ENCODE measurements around the gene AMOTL1.
A peak's percentile ranks its signal among the peaks of the same experiment; 100 is the strongest.

The AMOTL1 gene

GRCh38 chr11:94767701-94768601 is at the start of gene AMOTL1:
TSS of gene AMOTL1 (plus strand) at chr11:94768356. CDS start at chr11:94768512, 156 bp downstream.
- DNase-seq (ENCODE audit: low read depth in 4 of 4, low spot score in 1 of 4): peak in 2 of 4 experiments; percentile 1 to 13

DNA sequence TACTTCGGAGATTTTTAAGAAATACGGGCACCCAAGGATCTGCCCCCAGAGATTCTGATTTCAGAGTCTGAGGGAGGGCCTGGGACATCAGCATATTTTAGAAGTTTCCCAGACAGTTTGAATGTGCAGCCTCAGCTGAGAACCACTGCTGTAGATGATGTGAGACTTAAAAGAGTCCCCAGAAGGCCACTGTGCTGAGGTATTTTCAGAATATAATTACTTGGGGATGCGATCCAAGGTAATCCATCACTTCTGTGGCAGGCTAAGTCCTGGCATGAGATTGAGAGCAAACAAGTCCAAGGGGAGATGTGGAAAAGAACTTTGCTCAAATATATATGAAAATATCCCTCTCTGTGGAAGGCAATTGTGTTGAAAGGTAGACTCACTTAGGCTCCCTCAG is 48.3 kb upstream of the AMOTL1 start:
- DNase-seq (ENCODE audit: low read depth in 4 of 4, low spot score in 1 of 4): no peak

DNA sequence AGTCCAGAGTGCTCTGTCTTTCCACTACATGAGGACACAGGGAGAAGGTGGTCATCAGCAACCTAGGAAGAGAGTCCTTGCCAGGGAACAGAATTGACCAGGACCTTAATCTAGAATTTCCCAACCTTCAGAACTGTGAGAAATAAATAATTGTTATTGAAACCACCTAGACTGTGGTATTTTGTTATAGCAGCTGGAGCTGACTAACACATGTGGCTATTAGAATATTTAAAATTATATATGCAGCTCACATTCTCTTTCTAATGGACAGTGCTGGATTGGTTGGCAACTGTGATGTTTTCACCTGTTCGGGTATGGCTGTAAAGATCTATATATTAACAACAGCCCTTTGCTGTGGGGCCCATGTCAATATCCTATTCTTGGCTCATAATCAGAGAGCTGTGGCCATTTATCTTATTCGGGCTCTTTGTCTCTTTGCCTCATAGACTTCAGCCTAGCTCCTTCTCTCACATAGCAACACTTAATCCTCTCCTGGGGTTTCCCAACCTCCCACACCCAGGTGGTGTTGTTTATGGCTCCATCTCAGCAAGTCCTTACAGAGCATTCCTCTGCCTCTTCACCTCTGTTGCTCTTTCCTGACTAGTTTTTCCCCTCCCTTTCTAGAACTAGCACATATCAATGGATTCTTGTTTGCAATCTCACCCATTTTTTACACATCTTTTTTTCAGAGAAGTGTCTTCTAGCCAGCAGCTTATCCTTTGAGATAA is 46.4 kb upstream of the AMOTL1 start:
- DNase-seq (ENCODE audit: low read depth in 4 of 4, low spot score in 1 of 4): no peak

DNA sequence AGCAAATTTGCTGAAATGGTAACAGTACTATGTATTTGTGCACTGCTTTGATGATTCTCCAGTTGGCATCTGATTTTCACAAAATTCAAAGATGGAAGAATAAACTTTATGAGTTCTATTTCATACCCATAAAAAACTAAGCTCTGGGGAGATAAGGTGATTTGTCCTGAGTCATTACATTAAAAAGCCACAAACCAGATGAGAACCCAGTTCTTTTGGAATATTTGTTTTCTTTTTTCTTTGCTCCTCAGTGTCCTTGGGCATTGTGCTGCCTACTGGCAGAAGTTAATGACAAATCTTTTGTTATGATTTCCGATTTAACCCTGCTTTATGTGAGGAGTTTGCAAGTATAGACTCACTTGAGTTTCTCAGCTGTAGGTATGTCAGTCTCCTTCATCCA is 45.4 kb upstream of the AMOTL1 start:
- no peak for DNase-seq (ENCODE audit: low read depth in 4 of 4, low spot score in 1 of 4)

DNA sequence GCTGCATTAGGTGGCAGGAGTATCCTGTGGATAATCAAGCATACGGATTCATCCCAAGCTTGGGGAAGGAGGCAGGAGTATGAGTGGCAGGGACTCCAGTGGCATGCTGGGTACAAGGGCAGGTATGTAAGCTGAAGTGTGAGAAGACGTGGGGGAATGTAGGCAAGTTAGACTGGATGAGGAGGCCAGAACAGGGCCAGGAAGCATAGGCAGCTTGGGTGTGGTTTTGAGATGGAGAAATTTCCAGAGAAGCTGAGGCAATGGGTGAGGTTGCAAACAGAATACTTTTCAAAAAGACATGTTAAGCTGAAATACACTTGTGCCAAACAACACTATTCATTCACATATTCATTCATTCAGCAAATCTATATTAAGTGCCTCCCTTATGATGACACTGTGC is 43.1 kb upstream of the AMOTL1 start:
- DNase-seq (ENCODE audit: low read depth in 4 of 4, low spot score in 1 of 4): no peak

DNA sequence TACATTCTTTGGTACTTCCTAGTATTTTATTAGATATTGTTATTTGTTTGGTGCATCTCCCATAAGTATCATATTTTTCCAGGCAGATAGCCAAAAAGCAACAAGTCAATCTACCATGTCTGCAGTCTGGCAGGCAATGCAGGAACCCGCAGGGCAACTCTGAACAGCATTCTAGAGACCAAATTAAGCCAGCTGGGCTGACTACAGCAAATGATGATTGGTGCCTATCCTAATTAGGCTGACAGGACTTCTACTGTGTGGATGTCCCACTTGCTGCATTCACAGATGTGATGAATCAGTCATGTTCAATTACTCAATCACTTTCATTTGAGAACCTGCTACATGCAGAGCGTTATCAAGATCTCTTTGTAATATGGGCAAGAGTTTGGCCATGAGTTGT is 40.3 kb upstream of the AMOTL1 start:
- no peak for DNase-seq (ENCODE audit: low read depth in 4 of 4, low spot score in 1 of 4)

DNA sequence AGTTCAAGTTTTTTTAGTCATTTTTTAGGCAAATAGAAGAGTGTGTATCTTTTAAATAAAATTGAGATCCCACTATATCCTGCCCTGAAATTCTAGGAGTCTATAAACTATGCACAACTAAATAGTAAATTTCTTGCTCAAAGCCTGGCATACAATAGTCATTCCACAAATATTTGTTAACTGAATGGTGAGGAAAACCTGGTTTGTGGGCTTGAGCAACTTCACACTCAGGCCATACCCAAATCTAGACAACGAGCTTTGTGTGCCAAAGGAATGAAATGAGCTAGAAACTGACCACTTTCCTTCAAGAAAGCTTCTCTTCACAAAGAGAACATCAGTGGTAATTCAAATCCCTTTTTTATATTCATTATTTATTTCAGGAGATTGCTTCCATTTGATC is 39.6 kb upstream of the AMOTL1 start:
- DNase-seq (ENCODE audit: low read depth in 4 of 4, low spot score in 1 of 4): no peak

DNA sequence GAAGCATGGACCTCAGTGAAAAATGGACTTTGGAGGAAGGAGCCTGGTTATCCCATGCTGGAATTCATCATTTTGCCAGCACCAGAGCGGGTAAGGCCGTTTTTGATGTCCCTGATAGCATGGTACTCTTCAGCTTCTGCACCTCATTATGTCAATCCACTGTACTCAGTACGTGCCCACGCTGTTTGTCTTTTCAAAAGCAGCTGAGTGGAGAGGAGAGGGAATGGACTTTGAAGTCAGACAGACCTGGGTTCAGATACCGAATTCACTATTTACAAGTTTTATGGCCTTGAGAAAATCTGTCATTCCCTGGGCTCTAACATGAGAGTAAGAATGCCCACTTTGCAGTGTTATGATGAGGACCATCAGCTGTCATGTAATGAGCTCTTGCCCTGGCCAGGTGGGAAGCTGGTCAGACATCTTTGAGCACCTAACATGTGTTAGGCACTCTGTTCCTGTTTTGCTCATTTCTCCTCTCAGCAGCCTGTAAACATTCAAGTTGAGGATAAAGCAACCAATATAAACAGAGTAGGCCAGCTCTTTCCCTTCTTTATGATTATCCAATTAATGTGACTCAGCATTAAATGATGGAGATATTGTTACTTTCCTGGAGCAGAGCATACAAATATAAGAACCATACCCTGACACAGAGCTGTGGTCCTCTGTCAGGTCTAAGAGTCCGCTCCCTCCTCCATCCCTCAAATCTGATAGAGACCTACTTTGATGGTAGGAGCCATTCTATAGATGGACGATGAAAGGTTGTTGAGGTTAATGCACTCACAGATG is 39.0 kb upstream of the AMOTL1 start:
- DNase-seq (ENCODE audit: low read depth in 4 of 4, low spot score in 1 of 4): no peak

- DNase-seq (ENCODE audit: low read depth in 4 of 4, low spot score in 1 of 4): no peak
Measured at GRCh38 chr11:94730153-94730552, 38.0 kb upstream of the AMOTL1 start.

DNA sequence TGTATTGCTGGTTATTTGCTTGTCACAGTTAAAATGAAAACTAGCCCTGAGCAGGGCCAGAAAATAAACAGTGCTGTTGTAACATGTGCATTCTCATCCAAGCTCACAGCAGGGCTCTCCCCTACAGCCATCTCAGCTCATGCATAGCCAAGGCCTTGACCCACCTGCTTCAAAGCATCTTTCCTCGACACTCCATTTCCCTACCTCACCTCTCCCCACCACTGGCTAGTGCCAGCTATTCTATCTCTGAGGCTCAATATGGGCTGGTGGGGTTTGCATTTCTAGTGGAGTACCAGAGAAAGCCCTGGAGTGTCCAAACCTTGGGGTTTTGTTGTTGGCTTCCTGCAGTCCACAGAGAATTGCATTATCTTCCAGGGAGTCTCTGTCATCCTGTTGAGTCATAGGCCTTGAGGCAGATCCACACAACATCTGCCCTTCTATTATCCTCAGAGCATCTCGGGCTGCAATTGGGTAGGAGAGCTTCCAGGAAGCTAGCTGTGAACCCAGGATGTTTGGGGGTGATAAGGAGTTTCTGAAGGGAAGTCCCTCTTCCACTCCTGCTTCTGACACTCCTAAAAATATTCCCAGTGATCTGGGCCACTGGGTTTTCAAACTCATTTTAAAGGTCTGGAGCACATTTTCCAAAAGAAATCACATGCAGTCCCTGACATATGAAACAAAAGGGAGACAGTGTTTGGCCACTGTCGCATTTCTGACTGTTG is 36.1 kb upstream of the AMOTL1 start:
- DNase-seq (ENCODE audit: low read depth in 4 of 4, low spot score in 1 of 4): no peak

- no peak for DNase-seq (ENCODE audit: low read depth in 4 of 4, low spot score in 1 of 4)
Measured at GRCh38 chr11:94732617-94733281, 35.4 kb upstream of the AMOTL1 start.

DNA sequence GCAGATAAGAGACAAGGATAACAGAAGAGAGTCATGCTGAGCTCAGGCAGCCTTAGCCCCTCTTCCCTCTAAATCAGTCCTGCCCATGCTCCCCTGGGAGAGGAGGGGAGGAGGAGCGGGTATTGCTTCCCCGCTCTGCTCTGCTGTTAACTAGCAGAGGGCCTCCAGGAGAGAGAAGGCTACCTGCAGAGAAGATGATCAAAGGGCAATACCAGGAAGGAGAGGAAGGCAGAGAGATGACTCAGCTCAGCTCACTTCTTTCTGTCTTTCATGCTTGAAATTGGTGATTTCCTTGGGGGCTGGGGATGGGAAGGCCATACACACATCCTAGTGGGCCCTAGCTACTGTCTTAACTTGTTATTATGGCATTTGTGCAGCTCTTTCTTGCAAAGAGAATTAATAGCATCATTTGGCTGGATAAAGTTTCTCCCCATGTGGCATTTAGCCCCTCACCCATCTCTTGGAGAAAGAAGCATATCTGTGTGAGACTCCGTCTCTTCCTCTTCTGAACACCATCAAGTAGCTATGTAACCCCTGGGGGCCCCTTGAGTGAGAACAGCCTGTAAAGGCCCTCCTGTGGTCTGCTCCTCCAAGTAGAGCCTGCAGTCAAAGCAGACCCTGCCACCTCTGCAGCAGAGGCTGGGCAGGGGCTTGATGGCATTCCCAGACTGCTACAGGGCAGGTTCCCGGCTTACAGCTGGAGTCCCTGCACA is 33.4 kb upstream of the AMOTL1 start:
- DNase-seq (ENCODE audit: low read depth in 4 of 4, low spot score in 1 of 4): no peak

DNA sequence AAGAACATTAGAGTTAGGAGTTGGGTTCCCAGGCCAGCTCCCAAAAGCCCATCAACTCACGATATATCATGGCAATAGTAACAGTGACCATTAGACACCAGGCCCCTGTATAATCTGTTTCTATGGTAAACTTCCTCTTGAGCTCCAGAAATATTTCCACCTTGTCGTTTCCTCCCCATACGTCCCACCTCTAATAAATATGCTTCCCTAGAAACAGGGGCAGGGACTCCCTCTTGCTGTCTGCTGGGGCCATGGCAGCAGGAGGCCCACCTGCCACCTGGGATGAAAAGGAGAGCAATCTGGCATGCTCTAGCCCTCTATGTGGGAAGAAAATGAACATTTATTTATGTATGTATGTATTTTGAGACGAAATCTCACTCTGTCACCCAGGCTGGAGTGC is 32.2 kb upstream of the AMOTL1 start:
- no peak for DNase-seq (ENCODE audit: low read depth in 4 of 4, low spot score in 1 of 4)

GRCh38 chr11:94737171-94737611 is 31.0 kb upstream of the AMOTL1 start:
- DNase-seq (ENCODE audit: low read depth in 4 of 4, low spot score in 1 of 4): no peak

DNA sequence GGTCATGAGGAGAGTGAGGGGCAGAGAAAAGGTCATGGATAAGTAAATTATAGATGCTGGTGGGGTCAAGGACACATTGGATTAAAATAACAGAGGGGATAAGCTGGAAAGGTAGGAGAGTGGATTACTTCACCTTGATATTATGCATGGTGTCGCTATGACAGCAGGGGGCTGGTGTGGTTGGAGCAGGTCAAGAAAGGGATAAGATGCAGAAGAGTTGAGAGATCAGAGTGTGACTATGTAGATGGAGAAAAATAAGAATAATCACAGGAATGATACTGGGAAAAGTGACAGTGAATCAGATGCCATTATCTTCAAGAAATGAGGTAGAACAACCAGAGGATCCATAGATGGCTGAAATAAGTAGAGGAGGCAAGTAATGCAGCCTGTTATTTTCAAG is 29.4 kb upstream of the AMOTL1 start:
- DNase-seq (ENCODE audit: low read depth in 4 of 4, low spot score in 1 of 4): no peak

- no peak for DNase-seq (ENCODE audit: low read depth in 4 of 4, low spot score in 1 of 4)
Measured at GRCh38 chr11:94739331-94739730, 28.8 kb upstream of the AMOTL1 start.

DNA sequence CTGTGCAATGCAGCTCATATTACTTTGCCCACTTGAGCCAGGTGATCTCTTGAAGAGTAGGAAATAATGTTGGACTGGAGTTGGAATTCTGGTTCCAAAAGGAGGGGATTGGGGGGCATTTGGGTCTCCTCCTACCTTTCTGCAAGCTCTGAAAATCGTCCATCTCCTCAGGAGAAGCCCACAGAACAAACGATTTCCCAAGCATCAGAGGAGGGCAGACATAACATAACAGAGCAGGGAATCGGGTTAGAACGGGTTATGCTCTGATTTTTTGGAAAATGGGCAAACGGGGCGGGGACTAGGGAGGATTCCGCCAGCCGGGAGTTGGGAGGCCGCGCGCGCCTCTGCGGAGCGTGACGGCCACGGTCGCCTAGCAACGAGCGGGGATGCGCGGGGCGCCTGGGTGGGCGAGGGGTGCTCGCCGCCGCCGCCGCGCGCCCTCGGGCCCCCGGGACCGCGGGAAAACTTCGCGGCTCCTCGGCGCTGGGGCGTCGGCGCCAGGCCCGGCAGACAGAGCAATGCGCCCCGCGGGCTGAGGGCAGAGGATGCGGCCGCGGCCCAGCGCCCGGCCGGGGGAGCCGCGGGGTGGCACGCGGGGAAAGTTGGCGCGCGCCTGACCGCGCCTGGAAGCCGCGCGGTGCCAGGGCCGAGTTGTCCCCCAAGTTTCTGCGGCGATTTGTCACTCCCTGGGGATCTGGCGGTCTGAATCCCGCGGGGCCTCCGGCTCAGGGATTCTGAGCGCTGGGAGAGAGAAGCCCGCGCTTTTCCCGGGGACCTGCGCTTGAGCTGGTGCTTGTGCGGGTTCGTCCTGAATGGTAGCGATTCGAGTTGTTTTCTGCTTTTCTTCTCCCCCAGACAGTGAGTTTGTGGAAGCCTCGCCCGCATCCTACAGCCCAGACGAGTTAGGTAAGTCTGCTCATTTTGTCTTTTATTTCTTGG is 27.8 kb upstream of the AMOTL1 start:
- peak in 1 of 4 experiments; percentile 9 for DNase-seq (ENCODE audit: low read depth in 4 of 4, low spot score in 1 of 4)

- DNase-seq (ENCODE audit: low read depth in 4 of 4, low spot score in 1 of 4): no peak
Measured at GRCh38 chr11:94741022-94741679, 27.0 kb upstream of the AMOTL1 start.
